DND-41 (cell line): Measurements from ENCODE around the gene PVALEF.

Source experiments
- ATAC-seq: fragments of 200-7000 bp; cut with Tn5 transposase; 3 replicates; pipeline ENCODE4 v1.9.1; 2021; ENCODE audit warnings: low read depth; ENCODE audit not compliant: insufficient read depth
- DNase-seq: peaks from one replicate; pipeline ENCODE4 v3.0.0-alpha.2; 2020
- H2AFZ ChIP-seq: 2 replicates; pipeline ENCODE4 v1.6.0; 2012; ENCODE audit warnings: low read depth, low read length
- H3K27ac ChIP-seq: 2 replicates; pipeline ENCODE4 v1.5.1; 2012; ENCODE audit warnings: low read length, inconsistent platforms
- H3K27me3 ChIP-seq: fragments of 200-600 bp; sonication (generic); 2 replicates; pipeline ENCODE4 v1.6.0; 2012; ENCODE audit warnings: low read length, mild to moderate bottlenecking, inconsistent platforms; ENCODE audit not compliant: insufficient read depth, poor library complexity
- H3K36me3 ChIP-seq: 2 replicates; pipeline ENCODE4 v1.5.1; 2012; ENCODE audit warnings: low read length, inconsistent platforms; ENCODE audit not compliant: insufficient read depth
- H3K4me1 ChIP-seq: 2 replicates; pipeline ENCODE4 v1.5.1; 2012; ENCODE audit warnings: mild to moderate bottlenecking, low read length; ENCODE audit not compliant: insufficient read depth
- H3K4me2 ChIP-seq: 2 replicates; pipeline ENCODE4 v1.6.0; 2012; ENCODE audit warnings: mild to moderate bottlenecking, moderate library complexity, low read length, inconsistent platforms; ENCODE audit not compliant: insufficient read depth
- H3K4me3 ChIP-seq, 2 experiments: fragments of 200-600 bp in 1 of 2; shearing (Covaris generic) in 1 of 2; 2 replicates each; pipeline ENCODE4 v1.5.1; 2012 to 2016; ENCODE audit warnings: inconsistent platforms in 2 of 2, low read length in 2 of 2, mild to moderate bottlenecking in 2 of 2, low read depth in 1 of 2, moderate library complexity in 1 of 2
- H3K79me2 ChIP-seq: 2 replicates; pipeline ENCODE4 v1.6.0; 2012; ENCODE audit warnings: low read length, inconsistent platforms; ENCODE audit not compliant: insufficient read depth
- H3K9ac ChIP-seq: 2 replicates; pipeline ENCODE4 v1.6.0; 2012; ENCODE audit warnings: low read depth, mild to moderate bottlenecking, inconsistent platforms, low read length, moderate library complexity
- H3K9me3 ChIP-seq: 2 replicates; pipeline ENCODE4 v1.5.1; 2012; ENCODE audit warnings: low read length, moderate library complexity, mild to moderate bottlenecking, inconsistent platforms; ENCODE audit not compliant: insufficient read depth, severe bottlenecking
- H4K20me1 ChIP-seq: 2 replicates; pipeline ENCODE4 v1.6.0; 2012; ENCODE audit warnings: low read length; ENCODE audit not compliant: insufficient read depth
- CTCF ChIP-seq: IDR thresholded peaks from 2 replicates; pipeline ENCODE4 v1.5.1; 2012; ENCODE audit warnings: borderline replicate concordance, low read length, moderate library complexity, mild to moderate bottlenecking; ENCODE audit not compliant: poor library complexity, severe bottlenecking; ENCODE audit errors: extremely low read depth
- EZH2 ChIP-seq: IDR thresholded peaks from 3 replicates; pipeline ENCODE4 v1.6.1; 2012; ENCODE audit warnings: borderline replicate concordance, low read depth, mild to moderate bottlenecking, moderate library complexity, low read length, inconsistent platforms; ENCODE audit not compliant: severe bottlenecking

The PVALEF gene

GRCh38 chr17:81136366-81136765 is 28.9 kb upstream of the PVALEF start:
- Histone ChIP-seq H3K9me3 (peaks cover 3% of the 10 kb centered on the region), H2AFZ (no peak overlapping the region), H3K36me3 (no peaks in the 10 kb centered on the region), H3K9ac (no peak overlapping the region), H3K79me2 (no peaks in the 10 kb centered on the region), H3K4me1 (no peaks in the 10 kb centered on the region), H3K4me2 (no peak overlapping the region), H3K27ac (no peak overlapping the region), H3K27me3 (no peaks in the 10 kb centered on the region), H4K20me1 (peaks cover 10% of the 10 kb centered on the region), H3K4me3 (no peak overlapping the region)
- TF ChIP-seq CTCF (no peak), EZH2 (no peak)
- ATAC-seq (no peak), DNase-seq (no peak)

GRCh38 chr17:81137248-81137647 is 28.1 kb upstream of the PVALEF start:
- no peak overlapping the region for H3K4me3 ChIP-seq
- H3K4me1 ChIP-seq: no peaks in the 10 kb centered on the region
- no peaks in the 10 kb centered on the region for H3K79me2 ChIP-seq
- no peak overlapping the region for H3K9ac ChIP-seq
- peaks cover 10% of the 10 kb centered on the region for H4K20me1 ChIP-seq
- H2AFZ ChIP-seq: no peak overlapping the region
- H3K27ac ChIP-seq: no peak overlapping the region
- no peaks in the 10 kb centered on the region for H3K36me3 ChIP-seq
- H3K9me3 ChIP-seq: peaks cover 3% of the 10 kb centered on the region
- DNase-seq: no peak
- no peak for ATAC-seq
- H3K27me3 ChIP-seq: no peaks in the 10 kb centered on the region
- no peak overlapping the region for H3K4me2 ChIP-seq
- TF ChIP-seq CTCF (no peak), EZH2 (no peak)

GRCh38 chr17:81138083-81138482 is 27.2 kb upstream of the PVALEF start:
- H3K79me2 ChIP-seq: no peaks in the 10 kb centered on the region
- no peak for DNase-seq
- H3K36me3 ChIP-seq: no peaks in the 10 kb centered on the region
- peaks cover 10% of the 10 kb centered on the region for H4K20me1 ChIP-seq
- H3K9ac ChIP-seq: no peak overlapping the region
- no peak overlapping the region for H3K4me3 ChIP-seq
- ATAC-seq: no peak
- H3K27me3 ChIP-seq: no peaks in the 10 kb centered on the region
- H3K4me2 ChIP-seq: no peak overlapping the region
- H3K4me1 ChIP-seq: no peaks in the 10 kb centered on the region
- no peak overlapping the region for H2AFZ ChIP-seq
- H3K9me3 ChIP-seq: peaks cover 3% of the 10 kb centered on the region
- TF ChIP-seq EZH2: no peak
- TF ChIP-seq CTCF: no peak
- H3K27ac ChIP-seq: no peak overlapping the region

GRCh38 chr17:81138500-81138899 is 26.8 kb upstream of the PVALEF start:
- H3K27me3 ChIP-seq: no peaks in the 10 kb centered on the region

More at GRCh38 chr17:81138500-81138899, 26.8 kb upstream of the PVALEF start:
- H2AFZ ChIP-seq: no peak overlapping the region
- no peaks in the 10 kb centered on the region for H3K36me3 ChIP-seq
- no peaks in the 10 kb centered on the region for H3K4me1 ChIP-seq
- no peak for TF ChIP-seq EZH2
- no peak for TF ChIP-seq CTCF
- H3K9ac ChIP-seq: no peak overlapping the region
- no peak overlapping the region for H3K27ac ChIP-seq
- ATAC-seq: no peak
- H3K9me3 ChIP-seq: peaks cover 3% of the 10 kb centered on the region
- H3K4me3 ChIP-seq: no peak overlapping the region
- H3K4me2 ChIP-seq: no peak overlapping the region
- DNase-seq: no peak
- H3K79me2 ChIP-seq: no peaks in the 10 kb centered on the region
- peaks cover 9% of the 10 kb centered on the region for H4K20me1 ChIP-seq
